HL-60 (cell line): Measurements from ENCODE around the gene PRSS33.
A peak's percentile ranks its signal among the peaks of the same experiment; 100 is the strongest.

Experiments
- DNase-seq, 2 experiments: peaks; one replicate each; pipeline ENCODE4 v3.0.0-alpha.2; 2010 to 2020; ENCODE audit warnings: low read depth in 1 of 2, low spot score in 1 of 2
- H3K27ac ChIP-seq: fragments of 250-450 bp; sonication (Bioruptor Pico); replicated peaks from 2 replicates; pipeline ENCODE4 v1.5.1; 2020; ENCODE audit warnings: mild to moderate bottlenecking, moderate library complexity
- H3K27me3 ChIP-seq: fragments of 250-450 bp; sonication (Bioruptor Pico); 2 replicates; pipeline ENCODE4 v1.5.1; 2021; ENCODE audit warnings: mild to moderate bottlenecking, moderate library complexity; ENCODE audit not compliant: insufficient read depth, poor library complexity, severe bottlenecking
- H3K4me3 ChIP-seq: replicated peaks from 2 replicates; pipeline ENCODE4 v1.5.1; 2011; ENCODE audit warnings: mild to moderate bottlenecking, control low read depth, low read length; ENCODE audit not compliant: insufficient read depth
- CTCF ChIP-seq: IDR thresholded peaks from one replicate; pipeline ENCODE4 v1.5.1; 2011; ENCODE audit warnings: low read length, control low read depth, inconsistent platforms; ENCODE audit not compliant: insufficient read depth
- GABPA ChIP-seq: IDR thresholded peaks from 2 replicates; pipeline ENCODE4 v1.6.1; 2012; ENCODE audit warnings: low read depth
- POLR2AphosphoS5 ChIP-seq: IDR thresholded peaks from 2 replicates; pipeline ENCODE4 v1.6.1; 2012; ENCODE audit warnings: low read depth
- REST ChIP-seq: IDR thresholded peaks from 2 replicates; pipeline ENCODE4 v1.6.1; 2012; ENCODE audit warnings: low read depth; ENCODE audit not compliant: insufficient replicate concordance
- SPI1 ChIP-seq: IDR thresholded peaks from 2 replicates; pipeline ENCODE4 v1.6.1; 2012; ENCODE audit warnings: low read depth, mild to moderate bottlenecking, borderline replicate concordance

The PRSS33 gene

GRCh38 chr16:2829501-2830354 is 42.4 kb upstream of the PRSS33 start, which contains the start of gene ZG16B:
ZG16B (plus strand) TSS chr16:2830303; CDS start chr16:2830442, 139 bp downstream.
- peak in 1 of 2 experiments; percentile 12 for DNase-seq
- H3K27me3 ChIP-seq = no peaks in the 10 kb centered on the region
- H3K27ac ChIP-seq = no peak within 1 kb of the TSS
- no peak for TF ChIP-seq REST
- TF ChIP-seq CTCF = no peak
- TF ChIP-seq GABPA = no peak
- no peak for TF ChIP-seq SPI1
- H3K4me3 ChIP-seq = no peak within 1 kb of the TSS

- H3K4me3 ChIP-seq = no peak overlapping the region
- no peak overlapping the region for H3K27ac ChIP-seq
- H3K27me3 ChIP-seq = no peaks in the 10 kb centered on the region
- TF ChIP-seq CTCF = no peak
- no peak for TF ChIP-seq GABPA
- TF ChIP-seq SPI1 = no peak
- TF ChIP-seq REST = no peak
- TF ChIP-seq POLR2AphosphoS5 = no peak
- no peak for DNase-seq
Observed at GRCh38 chr16:2828876-2829430, 41.6 kb upstream of the PRSS33 start.

GRCh38 chr16:2828521-2828840 is 41.1 kb upstream of the PRSS33 start:
- Histone ChIP-seq H3K4me3 (no peak overlapping the region), H3K27ac (no peak overlapping the region), H3K27me3 (no peaks in the 10 kb centered on the region)
- no peak for DNase-seq
- TF ChIP-seq REST = no peak
- TF ChIP-seq CTCF = no peak
- TF ChIP-seq GABPA = no peak
- TF ChIP-seq POLR2AphosphoS5 = no peak
- TF ChIP-seq SPI1 = no peak
